OCI-LY7 (cell line): ENCODE data around the gene PRKCA.

Experiments used
- CTCF ChIP-seq: fragments of 200-600 bp; sonication (generic); conservative IDR thresholded peaks from 2 replicates; pipeline ENCODE4 v1.5.1; 2014; ENCODE audit warnings: mild to moderate bottlenecking, antibody characterized with exemption, low read length, moderate library complexity, mixed read lengths
- EZH2phosphoT487 ChIP-seq: fragments of 200-600 bp; sonication (generic); IDR thresholded peaks from 2 replicates; pipeline ENCODE4 v1.6.1; 2018; ENCODE audit warnings: low read depth, borderline replicate concordance, mild to moderate bottlenecking, mixed run types, antibody characterized with exemption, low read length, moderate library complexity, mixed read lengths

DNA sequence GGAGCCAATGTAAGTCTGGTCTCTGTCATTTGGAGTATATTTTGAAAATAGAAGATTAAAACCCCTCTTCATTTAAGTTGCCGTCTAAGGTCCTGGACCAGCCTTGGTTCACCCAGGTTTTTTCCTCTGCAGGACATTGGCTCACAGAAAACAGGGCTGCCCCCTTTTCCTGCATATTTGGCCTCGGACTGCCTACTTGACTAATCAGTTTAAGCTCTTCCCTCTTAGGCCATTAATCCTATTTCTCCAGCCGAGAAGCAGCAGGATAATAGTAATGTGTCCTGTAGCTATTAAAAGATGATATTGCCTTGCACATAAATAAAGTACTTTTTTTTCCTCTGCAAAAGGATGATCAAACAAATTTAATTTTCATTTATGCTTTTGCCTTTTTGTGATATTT lies 52.1 kb downstream of the PRKCA start:
- no peak for TF ChIP-seq CTCF
- TF ChIP-seq EZH2phosphoT487 = no peak
